BLaER1 (cell line): Measurements from ENCODE around the gene NSG1.
"Not testable (repeated sequence)": the region's sequence is repeated elsewhere in the genome, so short reads cannot be mapped to it uniquely, and the experiment has no call there.

Experiments used
- H3K27ac ChIP-seq: shearing (Covaris generic); formaldehyde crosslinking; 2 replicates; pipeline ENCODE4 v1.8.1; 2022
- H3K27me3 ChIP-seq: shearing (Covaris generic); formaldehyde crosslinking; 2 replicates; pipeline ENCODE4 v1.8.1; 2022
- H3K36me3 ChIP-seq: shearing (Covaris generic); formaldehyde crosslinking; 2 replicates; pipeline ENCODE4 v1.8.1; 2022
- H3K4me1 ChIP-seq: shearing (Covaris generic); formaldehyde crosslinking; 2 replicates; pipeline ENCODE4 v1.8.1; 2022
- H3K4me2 ChIP-seq: shearing (Covaris generic); formaldehyde crosslinking; 2 replicates; pipeline ENCODE4 v1.8.1; 2022
- H3K4me3 ChIP-seq: shearing (Covaris generic); formaldehyde crosslinking; 2 replicates; pipeline ENCODE4 v1.8.1; 2022
- H3K9ac ChIP-seq: shearing (Covaris generic); formaldehyde crosslinking; 2 replicates; pipeline ENCODE4 v1.8.1; 2022
- H3K9me3 ChIP-seq: shearing (Covaris generic); formaldehyde crosslinking; 2 replicates; pipeline ENCODE4 v1.8.1; 2022
- H4K20me1 ChIP-seq: shearing (Covaris generic); formaldehyde crosslinking; 2 replicates; pipeline ENCODE4 v1.8.1; 2022
- Cebpa-rat ChIP-seq: shearing (Covaris generic); IDR thresholded peaks from 2 replicates; pipeline ENCODE4 v1.8.1; 2022

NSG1 gene

GRCh38 chr4:4415107-4415805 is 28.4 kb downstream of the NSG1 start:
- H3K36me3 ChIP-seq = peaks cover 28% of the 10 kb centered on the region
- no peaks in the 10 kb centered on the region for H3K27me3 ChIP-seq
- H3K4me3 ChIP-seq = no peak overlapping the region
- H3K9me3 ChIP-seq = peaks cover 9% of the 10 kb centered on the region; the same call in 1 of the 2 replicates
- no peak for TF ChIP-seq Cebpa-rat
- H4K20me1 ChIP-seq = no peaks in the 10 kb centered on the region
- no peak overlapping the region for H3K9ac ChIP-seq
- peaks cover 35% of the 10 kb centered on the region for H3K4me1 ChIP-seq
- H3K4me2 ChIP-seq = no peak overlapping the region
- H3K27ac ChIP-seq = no peak overlapping the region

GRCh38 chr4:4415806-4416805 is 29.2 kb downstream of the NSG1 start:
- no peaks in the 10 kb centered on the region for H4K20me1 ChIP-seq
- no peaks in the 10 kb centered on the region for H3K27me3 ChIP-seq
- no peak overlapping the region for H3K9ac ChIP-seq
- peaks cover 9% of the 10 kb centered on the region; the same call in 1 of the 2 replicates for H3K9me3 ChIP-seq
- no peak overlapping the region for H3K27ac ChIP-seq
- H3K4me2 ChIP-seq = no peak overlapping the region
- H3K36me3 ChIP-seq = peaks cover 37% of the 10 kb centered on the region
- H3K4me1 ChIP-seq = peaks cover 39% of the 10 kb centered on the region
- no peak overlapping the region for H3K4me3 ChIP-seq
- no peak for TF ChIP-seq Cebpa-rat

GRCh38 chr4:4416981-4417380 is 30.1 kb downstream of the NSG1 start:
- no peak overlapping the region for H3K27ac ChIP-seq
- H3K36me3 ChIP-seq = peaks cover 45% of the 10 kb centered on the region

GRCh38 chr4:4417886-4418285 is 31.0 kb downstream of the NSG1 start:
- Histone ChIP-seq H3K4me1 (peaks cover 39% of the 10 kb centered on the region), H3K27ac (no peak overlapping the region), H3K9me3 (peaks cover 9% of the 10 kb centered on the region; the same call in 1 of the 2 replicates), H3K36me3 (peaks cover 54% of the 10 kb centered on the region), H3K4me3 (no peak overlapping the region), H3K4me2 (peak overlapping the region; percentile 82), H4K20me1 (no peaks in the 10 kb centered on the region), H3K27me3 (no peaks in the 10 kb centered on the region), H3K9ac (no peak overlapping the region)
- no peak for TF ChIP-seq Cebpa-rat

More at GRCh38 chr4:4416981-4417380, 30.1 kb downstream of the NSG1 start:
- no peak for TF ChIP-seq Cebpa-rat
- Histone ChIP-seq H3K9me3 (peaks cover 9% of the 10 kb centered on the region; the same call in 1 of the 2 replicates), H3K4me2 (0 out of 2 replicates have a peak overlapping the region, but pooled peaks have one; percentile 1), H4K20me1 (no peaks in the 10 kb centered on the region), H3K4me1 (peaks cover 39% of the 10 kb centered on the region), H3K4me3 (no peak overlapping the region), H3K27me3 (no peaks in the 10 kb centered on the region), H3K9ac (no peak overlapping the region)

GRCh38 chr4:4418676-4419390 is 31.9 kb downstream of the NSG1 start:
- H3K27ac ChIP-seq = peak overlapping the region; percentile 70
- peak overlapping the region; percentile 9; the same call in 1 of the 2 replicates for H3K9ac ChIP-seq
- no peak for TF ChIP-seq Cebpa-rat
- 0 out of 2 replicates have a peak overlapping the region, but pooled peaks have one; percentile 3 for H3K4me3 ChIP-seq
- H3K9me3 ChIP-seq = peaks cover 9% of the 10 kb centered on the region; the same call in 1 of the 2 replicates
- peaks cover 39% of the 10 kb centered on the region for H3K4me1 ChIP-seq
- H4K20me1 ChIP-seq = no peaks in the 10 kb centered on the region
- peaks cover 64% of the 10 kb centered on the region for H3K36me3 ChIP-seq
- H3K27me3 ChIP-seq = no peaks in the 10 kb centered on the region
- H3K4me2 ChIP-seq = peak overlapping the region; percentile 82

GRCh38 chr4:4419896-4420295 is 33.0 kb downstream of the NSG1 start:
- H3K4me1 ChIP-seq = peaks cover 39% of the 10 kb centered on the region
- H3K4me3 ChIP-seq = no peak overlapping the region
- H3K9me3 ChIP-seq = peaks cover 9% of the 10 kb centered on the region; the same call in 1 of the 2 replicates
- no peak for TF ChIP-seq Cebpa-rat
- peak overlapping the region; percentile 82 for H3K4me2 ChIP-seq
- no peaks in the 10 kb centered on the region for H3K27me3 ChIP-seq
- no peaks in the 10 kb centered on the region for H4K20me1 ChIP-seq
- H3K36me3 ChIP-seq = peaks cover 72% of the 10 kb centered on the region
- H3K9ac ChIP-seq = no peak overlapping the region; the same call in 1 of the 2 replicates
- H3K27ac ChIP-seq = peak overlapping the region; percentile 70

- H4K20me1 ChIP-seq = no peaks in the 10 kb centered on the region
- H3K4me2 ChIP-seq = peak overlapping the region; percentile 82; the same call in 1 of the 2 replicates
- H3K36me3 ChIP-seq = peaks cover 73% of the 10 kb centered on the region
- peaks cover 6% of the 10 kb centered on the region; the same call in 1 of the 2 replicates for H3K9me3 ChIP-seq
- no peak overlapping the region; the same call in 1 of the 2 replicates for H3K27ac ChIP-seq
- TF ChIP-seq Cebpa-rat = no peak
- H3K9ac ChIP-seq = no peak overlapping the region
- no peak overlapping the region for H3K4me3 ChIP-seq
- H3K27me3 ChIP-seq = no peaks in the 10 kb centered on the region
- H3K4me1 ChIP-seq = peaks cover 39% of the 10 kb centered on the region
Observed at GRCh38 chr4:4420421-4420820, 33.5 kb downstream of the NSG1 start.

- Histone ChIP-seq H3K27me3 (no peaks in the 10 kb centered on the region), H3K4me1 (peaks cover 39% of the 10 kb centered on the region), H3K9ac (no peak overlapping the region), H3K9me3 (no peaks in the 10 kb centered on the region), H3K36me3 (peaks cover 70% of the 10 kb centered on the region), H3K4me2 (no peak overlapping the region), H3K4me3 (no peak overlapping the region), H3K27ac (no peak overlapping the region), H4K20me1 (no peaks in the 10 kb centered on the region)
- TF ChIP-seq Cebpa-rat = no peak
Observed at GRCh38 chr4:4421356-4421755, 34.5 kb downstream of the NSG1 start.

GRCh38 chr4:4422117-4422516 is 35.2 kb downstream of the NSG1 start:
- H3K36me3 ChIP-seq = peaks cover 74% of the 10 kb centered on the region
- not testable (repeated sequence) for H3K27ac ChIP-seq, H4K20me1 ChIP-seq

More at GRCh38 chr4:4422117-4422516, 35.2 kb downstream of the NSG1 start:
- not testable (repeated sequence) for H3K9ac ChIP-seq, H3K9me3 ChIP-seq, H3K4me2 ChIP-seq, H3K27me3 ChIP-seq, H3K4me3 ChIP-seq
- H3K4me1 ChIP-seq = peaks cover 37% of the 10 kb centered on the region
